Stimulated activated CD4-positive, alpha-beta T cell treated with anti-CD3 and anti-CD28 coated beads, Interleukin-1b, Interleukin-23, amount 100 ng/mL, for 24 hours (primary cell): ENCODE measurements around the gene RPAIN.

Experiments
- DNase-seq, 4 experiments: peaks; one replicate each; pipeline ENCODE4 v3.0.0-alpha.2; 2020; ENCODE audit warnings: low read depth in 4 of 4, low spot score in 1 of 4

The RPAIN gene, protein sequence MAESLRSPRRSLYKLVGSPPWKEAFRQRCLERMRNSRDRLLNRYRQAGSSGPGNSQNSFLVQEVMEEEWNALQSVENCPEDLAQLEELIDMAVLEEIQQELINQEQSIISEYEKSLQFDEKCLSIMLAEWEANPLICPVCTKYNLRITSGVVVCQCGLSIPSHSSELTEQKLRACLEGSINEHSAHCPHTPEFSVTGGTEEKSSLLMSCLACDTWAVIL

DNA sequence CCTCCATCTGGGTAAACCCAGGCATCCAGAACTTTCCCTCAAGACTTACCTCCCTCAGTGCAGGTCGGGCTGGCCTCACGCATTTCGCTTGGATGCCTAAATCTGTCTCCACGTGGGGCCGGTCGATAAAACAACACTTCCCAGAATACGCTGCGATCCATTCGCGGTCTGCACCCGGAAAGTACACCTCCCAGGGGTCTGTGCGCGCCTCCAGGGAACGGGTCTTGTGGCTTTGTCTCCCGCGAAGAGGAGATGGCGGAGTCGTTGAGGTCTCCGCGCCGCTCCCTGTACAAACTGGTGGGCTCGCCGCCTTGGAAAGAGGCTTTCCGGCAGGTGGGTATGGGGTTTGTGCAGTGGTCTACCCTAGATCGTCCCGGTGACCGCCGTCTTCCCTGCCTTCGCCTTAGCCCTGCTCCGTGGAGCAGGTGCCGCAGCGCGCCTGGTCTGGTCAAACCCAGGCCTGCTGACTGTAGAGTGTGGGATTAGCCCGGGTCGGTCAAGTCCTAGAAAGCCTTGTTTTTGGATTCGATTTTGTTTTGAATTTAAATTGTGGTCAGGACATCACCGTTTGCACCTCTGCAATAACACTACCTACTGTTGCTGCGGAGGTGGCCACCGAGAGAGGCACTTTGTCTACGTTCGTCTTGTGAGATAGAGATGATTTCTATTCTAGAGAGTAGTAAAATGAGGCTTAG is at the start of gene RPAIN:
Gene RPAIN (plus strand): TSS at position 224 of the 695 bp plus-strand sequence. CDS start 29 bp downstream, at position 253.
- peak; percentile 63 to 84 (median 74) for DNase-seq

DNA sequence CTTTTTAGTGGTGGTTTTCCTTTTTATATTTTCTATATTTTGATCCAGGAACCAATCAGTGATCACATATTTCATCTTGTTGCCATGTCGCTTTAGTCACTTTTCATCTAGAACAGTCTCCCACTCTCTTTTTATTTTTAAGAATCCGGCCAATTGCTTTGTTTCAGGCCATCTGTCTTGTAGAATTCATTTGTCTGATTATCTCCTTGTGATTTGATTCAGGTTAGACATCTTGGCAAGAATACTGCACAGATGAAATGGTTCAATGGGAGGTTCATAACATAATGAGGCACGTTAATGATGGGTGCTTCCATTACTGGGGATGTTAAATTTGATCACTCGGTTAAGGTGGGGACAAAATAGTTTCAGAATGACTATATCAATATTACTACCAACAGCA is 49.6 kb upstream of the RPAIN start:
- no peak for DNase-seq

DNA sequence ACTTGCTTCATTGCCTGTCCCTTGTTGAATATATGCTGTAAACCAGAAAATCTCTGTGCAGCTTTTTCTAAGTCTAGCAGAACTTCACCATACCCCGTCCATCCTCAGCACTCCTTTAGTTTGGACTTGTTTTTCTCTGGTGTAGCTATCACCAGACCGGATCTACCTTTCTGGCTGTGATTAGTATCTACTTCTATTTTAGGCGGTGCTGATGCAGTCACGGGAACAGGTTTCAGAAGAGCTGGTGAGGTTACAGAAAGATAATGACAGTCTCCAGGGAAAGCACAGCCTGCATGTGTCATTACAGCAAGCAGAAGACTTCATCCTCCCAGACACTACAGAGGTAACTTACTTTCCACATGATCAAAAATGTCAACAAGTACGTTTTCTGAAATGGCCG is 46.9 kb upstream of the RPAIN start:
- DNase-seq: no peak

GRCh38 chr17:5378566-5379207 is 41.3 kb upstream of the RPAIN start:
- DNase-seq: no peak

DNA sequence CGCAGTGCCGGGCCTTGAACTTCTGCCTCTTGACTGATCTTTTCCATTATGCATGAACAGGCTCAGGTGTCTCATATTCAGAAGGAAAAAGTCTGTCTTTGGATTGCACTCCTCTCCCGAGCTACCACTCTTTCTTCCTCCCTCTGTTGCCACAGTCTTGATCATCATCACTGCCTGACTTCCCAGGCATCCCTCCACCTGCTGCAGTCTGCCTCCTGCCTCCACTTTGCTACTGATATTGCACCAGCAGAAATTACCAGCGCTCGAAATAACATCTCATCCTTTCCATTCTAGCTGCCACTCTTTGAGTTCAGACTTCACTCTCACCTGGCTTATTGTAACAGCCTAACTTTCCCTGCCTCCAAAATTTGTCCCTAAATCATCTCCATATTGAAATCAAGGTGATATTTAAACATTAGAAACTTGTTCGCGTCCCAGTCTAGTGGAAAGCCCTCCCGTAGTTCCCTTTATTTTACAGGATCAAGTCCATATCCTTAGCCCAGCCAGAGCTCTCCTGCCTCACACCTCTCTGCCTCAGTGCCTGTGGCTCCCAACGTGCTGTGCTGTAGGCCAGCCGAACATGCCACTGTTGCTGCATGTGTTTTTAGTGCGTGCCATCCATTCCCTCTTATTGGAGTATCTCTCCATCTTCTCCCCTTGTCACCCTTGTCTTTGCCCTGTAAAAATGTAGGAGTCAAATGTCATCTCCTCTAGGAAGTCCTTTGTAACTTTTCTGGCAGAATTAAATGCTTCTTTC is 40.5 kb upstream of the RPAIN start:
- DNase-seq: no peak

DNA sequence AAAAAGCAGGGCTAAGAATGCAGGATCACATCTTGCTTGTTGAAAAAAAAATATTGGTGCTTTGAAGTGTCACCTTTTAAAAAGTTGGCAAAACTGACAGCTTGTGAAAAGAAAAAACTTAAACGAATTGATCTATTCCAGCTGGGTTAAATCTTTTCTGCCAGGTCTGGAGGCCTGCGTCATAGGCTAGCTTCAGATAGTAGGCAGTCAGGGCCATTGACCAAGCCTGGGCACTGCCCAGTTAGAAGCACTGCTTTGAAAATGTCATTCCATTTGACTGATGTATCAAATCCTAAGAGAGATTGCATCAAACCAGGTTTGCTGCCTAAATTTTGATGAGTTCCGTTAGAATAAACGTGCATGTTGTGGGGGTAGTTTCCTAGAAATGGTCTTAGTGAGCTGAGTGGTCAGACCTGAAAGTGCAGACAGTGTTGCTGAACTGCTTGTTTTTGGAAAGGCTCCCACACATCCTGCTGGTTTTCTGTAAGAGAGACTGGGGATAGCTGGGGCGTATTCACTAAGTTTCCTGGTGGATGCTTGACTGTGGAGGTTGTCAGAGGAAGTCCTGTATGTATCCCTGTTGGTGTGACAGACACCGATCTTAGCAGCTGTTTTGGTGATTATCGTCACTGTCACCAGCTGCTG is 39.4 kb upstream of the RPAIN start:
- DNase-seq: no peak

DNA sequence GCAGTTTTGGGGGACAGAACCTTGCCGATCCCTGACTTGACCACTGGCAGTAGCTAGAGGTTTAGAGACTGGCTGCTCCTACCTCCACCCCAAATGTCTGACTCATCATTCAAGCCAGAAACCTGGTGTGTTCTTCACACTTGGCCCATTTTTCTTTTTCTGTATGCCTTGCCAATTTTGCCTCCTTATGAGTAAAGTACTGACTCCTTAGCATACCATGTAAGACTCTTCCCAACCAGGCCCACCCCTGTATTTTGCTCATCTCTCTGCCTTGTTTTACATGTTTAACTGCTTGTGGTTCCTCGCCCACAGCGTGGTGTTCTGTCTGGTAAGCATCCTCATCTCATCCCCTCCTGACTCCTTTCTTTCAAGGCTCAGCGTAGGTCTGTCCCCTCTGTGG is 38.4 kb upstream of the RPAIN start:
- no peak for DNase-seq

DNA sequence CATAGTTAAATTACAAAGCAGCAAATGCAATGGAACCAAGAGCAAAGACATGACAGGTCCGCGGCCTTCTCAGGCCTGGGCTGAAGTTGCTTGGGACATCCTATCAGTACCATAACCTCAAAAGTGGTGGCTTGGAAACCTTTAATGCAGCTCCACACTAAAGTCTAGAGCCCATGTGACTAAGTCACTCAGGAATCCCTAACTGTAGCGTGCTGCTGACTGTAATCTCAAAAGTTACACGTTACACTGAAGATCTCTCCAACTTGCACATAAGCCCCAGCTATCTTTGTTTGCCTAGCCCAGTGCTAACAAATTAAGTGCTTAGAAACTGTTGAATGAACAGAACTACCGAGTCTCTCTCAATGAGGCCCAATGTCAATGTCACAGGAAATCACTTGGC is 28.3 kb upstream of the RPAIN start:
- DNase-seq: no peak

DNA sequence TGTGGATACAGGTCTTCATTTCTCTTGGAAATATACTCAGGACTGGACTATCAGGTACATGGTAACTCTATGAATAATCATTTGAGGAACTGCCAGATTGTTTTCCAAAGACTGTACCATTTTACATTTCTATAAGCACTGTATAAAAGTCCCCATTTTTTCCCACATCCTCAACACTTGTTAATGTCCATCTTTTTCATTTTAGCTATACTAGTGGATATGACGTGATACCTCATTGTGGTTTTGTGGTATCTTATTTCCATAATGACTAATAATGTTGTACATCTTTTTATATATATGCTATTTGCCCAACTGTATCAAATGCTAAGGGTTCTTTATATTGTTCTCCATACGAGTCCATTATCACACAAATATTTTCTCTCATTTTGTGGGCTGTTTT is 23.4 kb upstream of the RPAIN start:
- no peak for DNase-seq

DNA sequence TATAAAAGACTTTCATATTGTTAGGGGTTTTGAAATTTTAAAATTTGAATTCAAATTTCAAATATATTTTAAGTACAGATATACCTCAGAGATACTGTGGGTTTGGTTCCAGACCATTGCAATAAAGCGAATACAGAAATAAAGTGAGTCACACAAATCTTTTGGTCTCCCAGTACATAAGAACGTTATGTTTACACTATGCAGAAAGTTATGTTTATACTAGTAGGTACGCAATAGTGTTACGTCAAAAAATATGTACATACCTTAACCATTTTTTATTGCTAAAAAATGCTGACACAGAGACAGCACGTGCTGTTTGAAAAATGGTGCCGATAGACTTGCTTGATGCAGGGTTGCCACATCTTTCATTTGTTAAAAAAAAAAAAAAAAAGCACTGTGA is 20.2 kb upstream of the RPAIN start:
- no peak for DNase-seq

GRCh38 chr17:5405400-5405799 is 14.6 kb upstream of the RPAIN start:
- no peak for DNase-seq

DNA sequence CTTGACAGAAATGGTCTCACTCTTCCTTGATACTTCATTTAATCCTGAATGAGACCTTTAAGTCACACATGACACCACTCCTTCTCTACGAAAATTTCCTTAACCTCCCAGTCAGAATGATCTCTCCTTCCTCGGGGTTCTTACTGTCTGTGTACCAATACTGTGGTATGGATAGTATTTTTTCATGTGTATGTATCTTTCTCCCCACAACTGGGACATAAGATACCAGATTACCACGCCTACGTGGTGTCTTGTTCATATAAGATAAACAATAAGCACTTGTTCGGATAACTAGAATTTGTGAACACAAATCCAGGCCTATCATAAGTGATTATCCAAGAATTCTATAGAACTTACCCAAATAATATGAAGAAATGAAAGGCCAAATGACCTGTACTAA is 11.8 kb upstream of the RPAIN start:
- no peak for DNase-seq

DNA sequence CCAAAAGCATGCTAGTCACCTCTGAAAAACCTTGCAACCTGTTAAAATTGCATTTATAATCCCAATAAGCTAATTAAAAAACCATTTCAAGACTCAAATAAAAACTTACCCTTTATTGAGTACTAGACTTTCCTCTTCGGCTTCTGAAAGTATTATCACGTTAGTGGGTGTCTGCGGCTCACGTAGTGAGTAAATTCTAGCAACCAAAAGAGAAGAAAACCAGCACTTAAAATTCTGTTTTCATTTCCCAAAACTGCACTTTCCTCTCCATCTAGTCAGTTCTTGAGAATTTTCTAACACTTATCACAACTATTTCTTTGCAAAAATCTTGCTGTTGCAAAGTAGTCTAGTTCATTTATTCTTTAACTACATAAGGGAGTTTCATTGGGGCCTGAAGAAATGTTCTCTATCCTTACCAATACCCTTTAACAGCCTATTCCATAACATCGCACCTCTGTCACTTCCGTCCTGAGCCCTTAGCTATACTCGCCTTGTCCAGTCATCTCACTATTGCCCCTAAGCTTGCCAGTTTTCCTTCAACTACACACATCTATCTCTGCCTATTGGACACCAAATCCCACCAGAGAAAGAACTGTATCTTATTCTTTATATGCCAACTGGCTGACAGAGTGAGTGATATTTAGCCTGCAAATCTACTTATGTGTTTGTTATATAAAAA is 9.2 kb upstream of the RPAIN start:
- no peak for DNase-seq

DNA sequence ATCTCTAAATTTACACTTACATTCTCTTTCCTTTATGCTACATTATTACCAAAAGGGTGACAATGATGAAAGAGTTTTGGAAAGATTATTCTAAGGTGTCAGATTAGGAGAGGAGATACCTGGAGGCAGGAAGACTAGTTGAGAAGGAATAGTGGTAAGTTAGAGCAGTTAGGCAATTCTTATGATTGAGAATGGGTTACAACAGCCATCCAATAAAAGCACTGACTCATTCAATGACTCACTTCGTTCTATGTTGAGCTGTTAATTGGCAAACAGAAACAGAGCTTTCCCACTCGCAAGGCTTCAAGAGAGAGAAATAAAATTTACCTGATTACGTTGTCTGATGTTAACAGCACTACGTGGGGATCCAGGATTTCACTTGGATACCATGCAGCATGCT is 6.3 kb upstream of the RPAIN start:
- DNase-seq: no peak

DNA sequence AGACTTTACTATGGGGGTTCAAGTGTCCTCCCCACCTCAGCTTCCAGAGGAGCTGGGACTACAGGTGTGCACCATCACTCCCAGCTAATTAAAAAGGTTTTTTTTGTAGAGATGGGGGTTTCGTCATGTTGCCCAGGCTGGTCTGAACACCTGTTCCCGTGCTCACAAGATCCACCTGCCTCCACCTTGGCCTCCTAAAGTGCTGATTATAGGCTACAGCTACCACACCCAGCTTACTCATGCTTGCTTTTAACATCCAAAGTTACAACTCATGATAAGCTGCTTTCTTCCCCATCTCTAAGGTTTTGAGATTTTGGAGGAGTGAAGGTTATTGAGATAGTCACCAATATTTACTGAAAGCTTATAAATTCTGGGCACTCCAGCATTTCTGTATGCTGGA is 3.1 kb upstream of the RPAIN start:
- DNase-seq: no peak

DNA sequence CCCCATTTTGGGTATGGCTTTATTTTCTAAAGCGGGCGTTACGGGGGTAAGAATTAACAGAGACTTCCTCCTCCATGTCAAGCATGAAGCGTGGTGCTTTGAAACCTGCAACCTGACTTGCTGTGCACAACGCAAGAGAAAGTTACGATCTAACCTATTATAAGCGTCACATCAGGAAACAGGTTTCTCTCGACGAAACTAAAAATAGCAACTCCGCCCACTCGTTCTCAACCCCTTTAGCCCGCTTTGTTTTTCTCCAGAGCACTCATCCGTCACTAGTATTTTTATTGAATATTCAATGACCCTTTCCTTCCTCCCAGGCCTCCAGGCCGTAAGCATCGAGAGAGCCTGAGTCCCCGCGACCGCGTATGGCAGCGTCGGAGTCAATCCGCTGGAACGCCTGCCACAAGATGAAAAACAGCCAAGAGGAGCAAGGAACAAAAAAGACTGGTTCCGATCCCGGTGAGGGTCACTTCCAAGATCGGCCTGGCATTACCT is 1.1 kb upstream of the RPAIN start:
- DNase-seq: peak; percentile 34 to 53 (median 46)

- DNase-seq: peak; percentile 82 to 97 (median 91)
Measured at GRCh38 chr17:5419356-5419958, 525 bp upstream of the RPAIN start, which contains the start of gene NUP88. NUP88 (minus strand) TSS chr17:5419662; CDS start chr17:5419650, 12 bp downstream.

DNA sequence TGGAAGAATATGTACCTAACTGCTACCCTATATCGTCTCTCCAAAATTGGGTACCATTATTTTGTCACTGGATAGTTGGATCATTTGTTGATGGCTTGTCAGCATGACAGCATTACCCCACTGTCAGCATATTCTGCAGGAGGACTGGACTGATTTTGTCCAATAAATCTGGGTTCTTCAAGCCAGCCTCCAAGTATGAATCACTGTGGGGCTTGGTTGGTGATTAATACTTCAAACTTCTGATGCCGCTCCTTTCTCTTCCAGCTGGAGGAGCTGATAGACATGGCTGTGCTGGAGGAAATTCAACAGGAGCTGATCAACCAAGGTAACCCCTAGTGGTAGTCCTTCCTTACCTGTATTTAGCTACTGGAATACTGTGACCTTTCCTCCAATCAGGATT is 2.5 kb downstream of the RPAIN start:
- no peak for DNase-seq

DNA sequence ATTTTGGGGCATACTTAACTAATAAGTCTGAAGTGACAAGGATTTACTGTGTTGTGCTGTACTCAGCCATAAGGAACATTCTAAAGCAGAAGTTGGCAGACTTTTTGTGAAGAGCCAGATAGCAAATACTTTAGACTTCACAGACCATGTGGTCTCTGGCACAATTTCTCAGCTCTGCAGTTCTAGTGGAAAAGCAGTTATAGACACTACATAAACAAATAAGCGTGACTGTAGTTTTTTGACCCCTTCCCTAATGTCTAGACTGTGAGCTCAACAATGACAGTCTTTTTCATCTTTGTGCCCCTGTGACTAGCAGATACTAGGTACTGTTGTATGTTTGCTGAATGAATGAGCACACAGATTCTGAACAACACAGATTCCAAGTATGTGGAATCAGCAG is 4.9 kb downstream of the RPAIN start:
- DNase-seq: no peak

GRCh38 chr17:5425826-5426225 is 5.8 kb downstream of the RPAIN start:
- no peak for DNase-seq
